Hepatocyte (in vitro differentiated cells): ENCODE measurements around the gene STX4. TPM values are rescaled to one million over a fixed set of nuclear protein-coding genes. Genes with fewer than 3 reads are reported as not detected.

ENCODE experiments used
- DNase-seq: peaks from one replicate; pipeline ENCODE4 v3.0.0-alpha.2; 2016; ENCODE audit warnings: low spot score
- H2AFZ ChIP-seq: fragments of 200-600 bp; sonication (generic); 2 replicates; pipeline ENCODE4 v1.6.0; 2016; ENCODE audit warnings: antibody characterized with exemption, mild to moderate bottlenecking
- H3K27ac ChIP-seq: fragments of 200-600 bp; sonication (generic); 2 replicates; pipeline ENCODE4 v1.5.1; 2016; ENCODE audit warnings: mild to moderate bottlenecking
- H3K27me3 ChIP-seq: fragments of 200-600 bp; sonication (generic); 2 replicates; pipeline ENCODE4 v1.6.1; 2016
- H3K36me3 ChIP-seq: fragments of 200-600 bp; sonication (generic); replicated peaks from 2 replicates; pipeline ENCODE4 v1.5.1; 2016; ENCODE audit warnings: low read depth; ENCODE audit not compliant: insufficient read depth
- H3K4me1 ChIP-seq: fragments of 200-600 bp; sonication (generic); 2 replicates; pipeline ENCODE4 v1.5.1; 2016; ENCODE audit warnings: mild to moderate bottlenecking, moderate library complexity; ENCODE audit not compliant: insufficient read depth
- H3K4me2 ChIP-seq: fragments of 200-600 bp; sonication (generic); 2 replicates; pipeline ENCODE4 v1.6.0; 2016
- H3K4me3 ChIP-seq: fragments of 200-600 bp; sonication (generic); 2 replicates; pipeline ENCODE4 v1.5.1; 2016; ENCODE audit warnings: mild to moderate bottlenecking
- H3K79me2 ChIP-seq: fragments of 200-600 bp; sonication (generic); 2 replicates; pipeline ENCODE4 v1.6.0; 2017; ENCODE audit warnings: mild to moderate bottlenecking
- H3K9me2 ChIP-seq: fragments of 200-600 bp; sonication (generic); replicated peaks from 2 replicates; pipeline ENCODE4 v1.6.0; 2017; ENCODE audit warnings: mild to moderate bottlenecking; ENCODE audit not compliant: insufficient read depth
- H3K9me3 ChIP-seq: fragments of 200-600 bp; sonication (generic); 2 replicates; pipeline ENCODE4 v1.5.1; 2016; ENCODE audit warnings: low read depth, mild to moderate bottlenecking
- H4K20me1 ChIP-seq: fragments of 200-600 bp; sonication (generic); 2 replicates; pipeline ENCODE4 v1.6.0; 2016; ENCODE audit warnings: mild to moderate bottlenecking; ENCODE audit not compliant: insufficient read depth, poor library complexity, severe bottlenecking
- CTCF ChIP-seq: fragments of 200-600 bp; sonication (generic); IDR thresholded peaks from 2 replicates; pipeline ENCODE4 v1.5.1; 2016; ENCODE audit warnings: antibody characterized with exemption, mild to moderate bottlenecking; ENCODE audit not compliant: poor library complexity
- EZH2 ChIP-seq: fragments of 200-600 bp; sonication (generic); IDR thresholded peaks from 2 replicates; pipeline ENCODE4 v1.6.1; 2016; ENCODE audit warnings: antibody characterized with exemption, mild to moderate bottlenecking, borderline replicate concordance
- EZH2phosphoT487 ChIP-seq: fragments of 200-600 bp; sonication (generic); IDR thresholded peaks from one replicate; pipeline ENCODE4 v1.6.1; 2018; ENCODE audit warnings: antibody characterized with exemption, mild to moderate bottlenecking, low read depth, moderate library complexity; ENCODE audit not compliant: unreplicated experiment, severe bottlenecking
- WGBS: methylation state at CpG from one replicate; pipeline ENCODE4 v1.1.6; 2016; ENCODE audit warnings: low lambda C conversion rate; ENCODE audit errors: missing lambda C conversion rate; 5-methylcytosine and 5-hydroxymethylcytosine counted together
- polyA plus RNA-seq: library from polyadenylated mRNA; unstranded; fragments of >200 nt; fragmentation: Nextera tagmentation; extraction: Ambion mirVana; gene quantifications from 2 replicates; pipeline ENCODE4 v1.2.1, GENCODE V29; 2016
- total RNA-seq: library from RNA; depleted of rRNA; stranded (reverse); fragments of >200 nt; gene quantifications from 2 replicates; pipeline ENCODE4 v1.2.3, GENCODE V29; 2014

Gene STX4
- total and polyA plus RNA-seq, 2 experiments from 2014 or later: 25.9 to 72.4 TPM

- Histone ChIP-seq H3K4me1 (peaks cover 20% of the 10 kb centered on the region), H3K27me3 (no peaks in the 10 kb centered on the region), H4K20me1 (no peaks in the 10 kb centered on the region), H3K9me3 (no peaks in the 10 kb centered on the region), H3K9me2 (no peaks in the 10 kb centered on the region), H3K36me3 (no peaks in the 10 kb centered on the region), H3K27ac (no peak overlapping the region), H3K79me2 (no peaks in the 10 kb centered on the region), H2AFZ (no peak overlapping the region), H3K4me2 (no peak overlapping the region), H3K4me3 (no peak overlapping the region)
- 82% methylated on average over 9 of the region's 16 CpGs for WGBS
- DNase-seq: no peak
- no peak for TF ChIP-seq EZH2
- TF ChIP-seq EZH2phosphoT487: no peak
- TF ChIP-seq CTCF: no peak
These were observed 31.7 kb upstream of the STX4 start for GRCh38 chr16:31001507-31002249.

- Histone ChIP-seq H3K9me2 (no peaks in the 10 kb centered on the region), H3K4me1 (peaks cover 17% of the 10 kb centered on the region), H3K36me3 (no peaks in the 10 kb centered on the region), H4K20me1 (no peaks in the 10 kb centered on the region), H2AFZ (no peak overlapping the region), H3K79me2 (no peaks in the 10 kb centered on the region), H3K4me3 (no peak overlapping the region), H3K4me2 (no peak overlapping the region), H3K27ac (no peak overlapping the region), H3K27me3 (peaks cover 2% of the 10 kb centered on the region), H3K9me3 (no peaks in the 10 kb centered on the region)
- TF ChIP-seq EZH2phosphoT487 (no peak), EZH2 (no peak), CTCF (no peak)
- DNase-seq: no peak
- 68% methylated on average over 10 of the region's 10 CpGs for WGBS
These were observed 31.1 kb upstream of the STX4 start for GRCh38 chr16:31002250-31002700.

- H2AFZ ChIP-seq: no peak overlapping the region
- H3K36me3 ChIP-seq: no peaks in the 10 kb centered on the region
- H3K79me2 ChIP-seq: no peaks in the 10 kb centered on the region
- no peaks in the 10 kb centered on the region for H4K20me1 ChIP-seq
- no peak overlapping the region for H3K27ac ChIP-seq
- no peak overlapping the region for H3K4me2 ChIP-seq
- no peaks in the 10 kb centered on the region for H3K9me3 ChIP-seq
- no peak for TF ChIP-seq CTCF
- no peak for TF ChIP-seq EZH2
- TF ChIP-seq EZH2phosphoT487: no peak
- H3K4me1 ChIP-seq: peaks cover 11% of the 10 kb centered on the region
- DNase-seq: no peak
- WGBS: 84% methylated on average over 9 of the region's 9 CpGs
- H3K9me2 ChIP-seq: no peaks in the 10 kb centered on the region
- peaks cover 8% of the 10 kb centered on the region for H3K27me3 ChIP-seq
- no peak overlapping the region for H3K4me3 ChIP-seq
These were observed 30.5 kb upstream of the STX4 start for GRCh38 chr16:31002862-31003341.
